ENCODE measurements around the gene EEF1E1. TPM values are rescaled to one million over a fixed set of nuclear protein-coding genes. Genes with fewer than 3 reads are reported as not detected.
A peak's percentile ranks its signal among the peaks of the same experiment; 100 is the strongest.

EEF1E1 gene
- total and polyA plus RNA-seq, 9 of the 15 experiments (the other 6 are each of a cell fraction or from before 2014, with no cell fraction given) = 135 to 1,355 (median 327) TPM

DNA sequence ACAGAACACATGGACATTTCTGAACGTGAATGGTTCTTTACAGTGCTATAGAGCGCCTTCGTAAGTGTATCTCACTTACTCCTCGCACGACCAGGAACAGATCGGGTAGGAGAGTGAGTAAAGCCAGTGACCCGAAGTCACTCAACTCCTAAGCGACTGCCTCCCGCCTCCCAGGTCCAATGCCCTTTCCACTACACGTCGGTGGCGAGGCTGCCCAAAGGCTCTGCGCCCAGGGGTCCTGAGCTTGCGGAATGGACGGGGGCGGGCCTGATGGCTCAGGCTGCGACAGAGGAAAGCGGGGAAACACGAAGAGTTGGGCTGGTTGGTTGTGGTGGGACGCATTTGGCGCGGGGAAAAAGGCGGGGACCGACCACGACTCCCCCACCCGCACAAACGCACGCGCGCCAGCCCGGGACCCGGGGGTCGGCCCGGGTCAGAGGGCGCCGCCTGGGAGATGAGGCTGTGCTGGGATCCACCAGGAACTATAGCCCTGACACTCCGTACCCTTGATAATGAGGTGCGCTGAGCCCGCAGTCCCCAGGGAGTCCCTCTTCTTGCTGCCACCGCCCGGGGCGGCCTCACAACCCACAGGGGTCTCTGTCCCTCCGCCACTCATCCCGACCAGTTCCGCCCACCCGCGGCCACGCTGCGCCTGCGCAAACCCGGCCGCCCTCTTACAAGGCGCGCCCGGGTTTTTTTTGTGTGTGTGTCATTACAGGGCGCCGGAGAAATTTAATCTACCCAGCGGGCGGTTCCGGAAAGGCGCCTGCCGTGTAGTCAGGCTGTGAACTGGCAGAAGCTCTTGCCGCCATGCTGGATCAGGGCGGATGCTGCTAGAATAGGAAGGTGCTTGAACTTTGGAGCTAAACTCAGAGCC lies 38.3 kb downstream of the EEF1E1 start, which contains the start of gene BLOC1S5 (continued):
- TF ChIP-seq, protein P1, sequence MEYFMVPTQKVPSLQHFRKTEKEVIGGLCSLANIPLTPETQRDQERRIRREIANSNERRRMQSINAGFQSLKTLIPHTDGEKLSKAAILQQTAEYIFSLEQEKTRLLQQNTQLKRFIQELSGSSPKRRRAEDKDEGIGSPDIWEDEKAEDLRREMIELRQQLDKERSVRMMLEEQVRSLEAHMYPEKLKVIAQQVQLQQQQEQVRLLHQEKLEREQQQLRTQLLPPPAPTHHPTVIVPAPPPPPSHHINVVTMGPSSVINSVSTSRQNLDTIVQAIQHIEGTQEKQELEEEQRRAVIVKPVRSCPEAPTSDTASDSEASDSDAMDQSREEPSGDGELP (CRISPR knock-in tag; IDR thresholded peaks at IDR 0.05; ENCODE audit: borderline replicate concordance) = peak; percentile 89
- TF ChIP-seq ZNF583 (CRISPR knock-in tag; IDR thresholded peaks at IDR 0.05) = 0 out of 2 replicates have a peak, but pooled peaks have one; percentile 52
- TF ChIP-seq HMGN3 (IDR thresholded peaks at IDR 0.05; ENCODE audit: borderline replicate concordance, extremely low read depth, insufficient read length, low read depth, low read length) = peak; percentile 84
- peak in 1 of 2 experiments; percentile 70; a peak in 2 of 4 replicates for TF ChIP-seq MAZ (CRISPR knock-in tag; conservative IDR thresholded peaks at IDR 0.05 in 1 of 2, IDR thresholded peaks at IDR 0.05 in 1 of 2)
- TF ChIP-seq, protein P2, sequence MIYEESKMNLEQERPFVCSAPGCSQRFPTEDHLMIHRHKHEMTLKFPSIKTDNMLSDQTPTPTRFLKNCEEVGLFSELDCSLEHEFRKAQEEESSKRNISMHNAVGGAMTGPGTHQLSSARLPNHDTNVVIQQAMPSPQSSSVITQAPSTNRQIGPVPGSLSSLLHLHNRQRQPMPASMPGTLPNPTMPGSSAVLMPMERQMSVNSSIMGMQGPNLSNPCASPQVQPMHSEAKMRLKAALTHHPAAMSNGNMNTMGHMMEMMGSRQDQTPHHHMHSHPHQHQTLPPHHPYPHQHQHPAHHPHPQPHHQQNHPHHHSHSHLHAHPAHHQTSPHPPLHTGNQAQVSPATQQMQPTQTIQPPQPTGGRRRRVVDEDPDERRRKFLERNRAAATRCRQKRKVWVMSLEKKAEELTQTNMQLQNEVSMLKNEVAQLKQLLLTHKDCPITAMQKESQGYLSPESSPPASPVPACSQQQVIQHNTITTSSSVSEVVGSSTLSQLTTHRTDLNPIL (CRISPR knock-in tag; IDR thresholded peaks at IDR 0.05) = no peak
- peak; percentile 50; the same call in 1 of the 2 replicates for TF ChIP-seq CBX1 (IDR thresholded peaks at IDR 0.05; ENCODE audit: low read depth)
- TF ChIP-seq TEAD1 (CRISPR knock-in tag; IDR thresholded peaks at IDR 0.05) = no peak; a peak in 1 of 4 replicates
- TF ChIP-seq, protein P3, sequence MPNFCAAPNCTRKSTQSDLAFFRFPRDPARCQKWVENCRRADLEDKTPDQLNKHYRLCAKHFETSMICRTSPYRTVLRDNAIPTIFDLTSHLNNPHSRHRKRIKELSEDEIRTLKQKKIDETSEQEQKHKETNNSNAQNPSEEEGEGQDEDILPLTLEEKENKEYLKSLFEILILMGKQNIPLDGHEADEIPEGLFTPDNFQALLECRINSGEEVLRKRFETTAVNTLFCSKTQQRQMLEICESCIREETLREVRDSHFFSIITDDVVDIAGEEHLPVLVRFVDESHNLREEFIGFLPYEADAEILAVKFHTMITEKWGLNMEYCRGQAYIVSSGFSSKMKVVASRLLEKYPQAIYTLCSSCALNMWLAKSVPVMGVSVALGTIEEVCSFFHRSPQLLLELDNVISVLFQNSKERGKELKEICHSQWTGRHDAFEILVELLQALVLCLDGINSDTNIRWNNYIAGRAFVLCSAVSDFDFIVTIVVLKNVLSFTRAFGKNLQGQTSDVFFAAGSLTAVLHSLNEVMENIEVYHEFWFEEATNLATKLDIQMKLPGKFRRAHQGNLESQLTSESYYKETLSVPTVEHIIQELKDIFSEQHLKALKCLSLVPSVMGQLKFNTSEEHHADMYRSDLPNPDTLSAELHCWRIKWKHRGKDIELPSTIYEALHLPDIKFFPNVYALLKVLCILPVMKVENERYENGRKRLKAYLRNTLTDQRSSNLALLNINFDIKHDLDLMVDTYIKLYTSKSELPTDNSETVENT (CRISPR knock-in tag; IDR thresholded peaks at IDR 0.05) = 0 out of 2 replicates have a peak, but pooled peaks have one; percentile 64
- peak; percentile 74; the same call in 1 of the 2 replicates for TF ChIP-seq C11orf30 (IDR thresholded peaks at IDR 0.05; ENCODE audit: low read depth)
- no peak for TF ChIP-seq DDX20 (tag; IDR thresholded peaks at IDR 0.05; ENCODE audit: low read depth)
- TF ChIP-seq HDGF (IDR thresholded peaks at IDR 0.05) = 0 out of 2 replicates have a peak, but pooled peaks have one; percentile 70
- TF ChIP-seq ZNF282 (CRISPR knock-in tag; IDR thresholded peaks at IDR 0.05) = no peak
- TF ChIP-seq ZNF24 (IDR thresholded peaks at IDR 0.05) = no peak; the same call in 1 of the 2 replicates
- TF ChIP-seq THRAP3 (IDR thresholded peaks at IDR 0.05; ENCODE audit: borderline replicate concordance) = no peak
- TF ChIP-seq, protein P4, sequence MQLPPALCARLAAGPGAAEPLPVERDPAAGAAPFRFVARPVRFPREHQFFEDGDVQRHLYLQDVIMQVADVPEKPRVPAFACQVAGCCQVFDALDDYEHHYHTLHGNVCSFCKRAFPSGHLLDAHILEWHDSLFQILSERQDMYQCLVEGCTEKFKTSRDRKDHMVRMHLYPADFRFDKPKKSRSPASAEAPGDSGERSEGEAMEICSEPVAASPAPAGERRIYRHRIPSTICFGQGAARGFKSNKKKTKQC (CRISPR knock-in tag; IDR thresholded peaks at IDR 0.05) = peak; percentile 47; the same call in 1 of the 2 replicates
- TF ChIP-seq, protein P5, sequence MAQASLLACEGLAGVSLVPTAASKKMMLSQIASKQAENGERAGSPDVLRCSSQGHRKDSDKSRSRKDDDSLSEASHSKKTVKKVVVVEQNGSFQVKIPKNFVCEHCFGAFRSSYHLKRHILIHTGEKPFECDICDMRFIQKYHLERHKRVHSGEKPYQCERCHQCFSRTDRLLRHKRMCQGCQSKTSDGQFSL (CRISPR knock-in tag; IDR thresholded peaks at IDR 0.05) = peak; percentile 77; the same call in 1 of the 2 replicates
- TF ChIP-seq, protein P5 (tag; IDR thresholded peaks at IDR 0.05) = no peak
- no peak; the same call in 1 of the 2 replicates for TF ChIP-seq RUNX1 (IDR thresholded peaks at IDR 0.05; ENCODE audit: low read depth)
- TF ChIP-seq CHD4 (IDR thresholded peaks at IDR 0.05; ENCODE audit: insufficient read depth, insufficient replicate concordance, low read depth, low read length, poor library complexity, severe bottlenecking) = peak; percentile 74
- no peak for TF ChIP-seq SRSF9 (IDR thresholded peaks at IDR 0.05; ENCODE audit: borderline replicate concordance, low read depth, low read length)
